Astrocyte of the cerebellum (primary cell): ENCODE results near the gene TSPYL1.
A peak's percentile ranks its signal among the peaks of the same experiment; 100 is the strongest.
"Not testable (repeated sequence)": the region's sequence is repeated elsewhere in the genome, so short reads cannot be mapped to it uniquely, and the experiment has no call there.

Experiments
- DNase-seq: peaks from one replicate; pipeline ENCODE4 v3.0.0-alpha.2; 2011; ENCODE audit warnings: low read depth
- H3K4me3 ChIP-seq: 2 replicates; pipeline ENCODE4 v1.5.1; 2011; ENCODE audit warnings: mild to moderate bottlenecking, low read depth, low read length, moderate library complexity
- CTCF ChIP-seq: IDR thresholded peaks from 2 replicates; pipeline ENCODE4 v1.5.1; 2012; ENCODE audit warnings: low read length, low read depth, moderate library complexity, mild to moderate bottlenecking; ENCODE audit errors: missing control alignments
- in situ Hi-C: cut with HindIII; loops from 2 replicates; pipeline ENCODE4 v1.10.0; 2017; ENCODE audit warnings: low sequenced_read_pairs

TSPYL1 gene

DNA sequence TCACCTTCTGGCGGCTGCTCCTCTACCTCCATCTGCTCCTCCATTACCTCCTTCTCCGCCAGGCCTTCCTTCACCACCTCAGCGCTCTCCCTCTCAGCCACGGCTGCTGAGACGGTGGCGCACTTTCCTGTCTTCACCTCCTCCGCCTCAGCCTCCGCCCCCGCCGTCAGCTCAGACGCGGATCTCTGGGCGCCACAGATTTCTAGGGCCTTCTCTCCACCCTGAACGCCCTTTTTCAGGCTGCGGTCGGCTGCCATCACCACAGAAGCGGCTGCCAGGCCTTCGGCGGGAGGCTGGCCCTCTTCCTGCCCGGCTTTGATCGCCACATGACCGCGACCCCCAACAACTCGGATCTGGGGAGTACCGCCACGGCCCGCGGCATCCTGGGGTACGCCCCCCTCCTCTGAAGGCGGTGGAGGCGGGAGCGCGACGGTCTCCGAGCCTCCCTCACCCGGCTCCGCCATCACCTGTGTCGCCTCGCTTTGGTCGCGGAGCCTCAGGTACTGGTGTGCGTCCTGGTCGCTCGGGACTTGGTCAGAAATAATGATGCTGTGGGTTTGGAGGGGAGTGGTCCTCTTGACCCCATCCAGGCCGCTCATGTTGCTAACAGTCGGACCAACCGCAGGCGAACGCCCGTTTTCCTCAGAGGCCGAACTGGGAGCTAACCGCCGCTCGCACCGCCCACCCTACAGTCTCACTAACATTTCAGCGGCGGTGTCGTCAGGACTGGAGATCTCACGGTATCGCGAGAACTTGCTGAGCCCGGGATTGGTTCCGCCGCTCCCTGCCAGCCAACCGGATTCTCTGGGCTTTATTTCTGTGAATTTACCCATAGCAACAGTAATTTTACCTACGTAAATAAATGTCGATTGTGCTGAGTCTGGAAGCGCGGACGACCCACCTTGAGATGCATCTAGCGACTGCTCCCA, at the start of gene TSPYL1:
TSPYL1 (minus strand) TSS at position 699 of the 929 bp plus-strand sequence; CDS start at position 599, 100 bp downstream.
- TF ChIP-seq CTCF, result peak; percentile 12
- DNase-seq, result peak; percentile 96
- peak within 1 kb of the TSS; percentile 82 for H3K4me3 ChIP-seq
- in situ Hi-C loops, result no loop called here

GRCh38 chr6:116329156-116329555, 49.4 kb upstream of the TSPYL1 start:
- no peak for DNase-seq
- H3K4me3 ChIP-seq, result no peak overlapping the region
- no peak for TF ChIP-seq CTCF
- in situ Hi-C loops, result no loop called here

DNA sequence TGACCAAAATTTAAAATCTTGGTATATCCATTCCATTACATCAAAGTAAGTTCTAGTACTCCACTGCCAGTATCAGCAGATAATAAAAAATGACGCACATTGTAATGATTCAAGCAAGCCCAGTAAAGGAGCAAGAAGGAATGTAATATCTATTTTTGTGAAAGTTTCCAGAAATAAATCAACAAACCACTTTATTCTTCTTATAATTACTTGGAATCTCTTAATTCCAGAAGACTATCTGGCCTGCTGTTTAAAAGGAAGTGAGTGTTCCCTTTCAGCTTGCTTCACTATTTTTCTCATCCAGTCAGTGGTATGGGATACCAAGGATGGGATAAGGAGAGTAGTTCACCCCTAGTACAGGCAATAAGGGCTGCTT, 48.8 kb upstream of the TSPYL1 start:
- H3K4me3 ChIP-seq, result no peak overlapping the region
- no peak for DNase-seq
- no peak for TF ChIP-seq CTCF
- in situ Hi-C loops, result no loop called here

DNA sequence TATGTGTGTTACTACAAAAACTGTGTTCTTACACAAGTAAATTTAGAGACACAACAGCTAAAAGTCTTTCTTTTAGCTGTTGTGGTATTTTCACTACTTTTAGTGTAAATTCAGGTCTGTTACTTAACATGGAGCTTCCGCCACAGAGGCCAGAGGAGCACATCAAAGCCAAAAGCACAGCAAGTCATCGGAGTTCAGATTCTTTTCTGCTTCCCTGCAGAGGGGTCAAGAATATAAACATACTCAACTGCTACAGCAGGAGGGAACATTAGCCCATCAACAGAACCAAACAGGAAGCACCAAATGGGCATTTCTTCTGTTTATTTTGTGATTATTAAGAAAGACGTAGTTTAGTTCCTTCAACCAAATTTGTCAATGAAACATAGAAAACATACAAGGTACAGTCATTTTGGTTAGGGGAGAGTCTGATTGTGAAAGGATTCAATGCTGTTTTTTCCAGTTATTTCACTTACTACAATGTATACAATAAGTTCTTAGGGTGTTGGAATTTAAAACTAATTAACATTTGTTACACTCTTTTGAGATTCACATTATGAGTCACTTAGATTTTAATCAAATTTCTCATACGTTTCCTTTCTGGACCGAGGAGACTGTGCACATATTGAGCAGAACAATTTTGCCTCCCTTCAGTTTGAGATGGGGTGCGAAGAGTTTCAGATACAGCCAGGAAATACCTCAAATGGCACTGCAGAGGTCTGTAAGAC, 48.2 kb upstream of the TSPYL1 start:
- no peak for TF ChIP-seq CTCF
- no peak overlapping the region for H3K4me3 ChIP-seq
- in situ Hi-C loops, result no loop called here
- peak; percentile 38 for DNase-seq

- in situ Hi-C loops, result no loop called here
- DNase-seq, result no peak
- TF ChIP-seq CTCF, result no peak
- H3K4me3 ChIP-seq, result no peak overlapping the region
These were observed 47.3 kb upstream of the TSPYL1 start for GRCh38 chr6:116326996-116327395.

DNA sequence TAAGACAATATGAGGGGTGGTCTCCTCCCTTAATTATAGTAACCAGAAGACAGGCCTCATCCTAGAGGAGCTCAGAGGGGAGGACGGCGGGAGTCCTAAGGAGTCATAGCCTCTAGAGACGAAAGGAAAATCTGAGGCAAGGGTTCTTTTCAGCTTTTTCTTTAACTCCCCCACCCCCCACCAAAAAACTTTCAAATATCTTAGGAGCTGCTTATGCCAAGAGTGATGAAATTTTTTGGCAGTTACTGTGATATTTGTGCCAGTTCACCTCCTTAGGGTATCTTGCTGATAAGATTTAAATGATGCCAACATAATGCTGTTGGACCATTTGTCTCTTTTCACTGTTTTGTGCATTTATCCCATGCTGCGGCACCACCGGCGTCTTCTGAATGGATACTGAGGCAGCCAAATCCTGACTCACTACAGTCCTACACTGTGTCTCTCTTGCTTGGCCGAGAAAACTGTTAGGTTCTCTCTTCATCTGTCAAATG, 46.5 kb upstream of the TSPYL1 start:
- DNase-seq, result no peak
- in situ Hi-C loops, result no loop called here

GRCh38 chr6:116325634-116326132, 46.0 kb upstream of the TSPYL1 start:
- DNase-seq, in situ Hi-C loops, H3K4me3 ChIP-seq: not testable (repeated sequence)

More for the DNA sequence above, 46.5 kb upstream of the TSPYL1 start:
- no peak for TF ChIP-seq CTCF
- no peak overlapping the region for H3K4me3 ChIP-seq
